SK-N-SH (cell line): ENCODE measurements around the gene UBAC2. TPM values are rescaled to one million over a fixed set of nuclear protein-coding genes. Genes with fewer than 3 reads are reported as not detected.

Experiments
- CTCF ChIA-PET: fragments of 300-600, 350-600 bp; formaldehyde crosslinking; extraction: SDS; loops from one replicate; lab custom pipeline; 2021; lab: Yijun Ruan, JAX
- POLR2A ChIA-PET: fragments of 350-600 bp; sonication (Branson Sonifier 250); formaldehyde crosslinking; extraction: SDS; loops from one replicate; lab custom pipeline; 2020; ENCODE audit warnings: antibody characterized with exemption, inconsistent platforms; lab: Yijun Ruan, JAX
- DNase-seq: peaks from one replicate; pipeline ENCODE4 v3.0.0; 2012
- H2AFZ ChIP-seq: fragments of 200-600 bp; sonication (generic); 2 replicates; pipeline ENCODE4 v1.8.1; 2016; ENCODE audit warnings: antibody characterized with exemption, mild to moderate bottlenecking, low read depth
- H3F3A ChIP-seq: fragments of 200-600 bp; sonication (generic); replicated peaks from 2 replicates; pipeline ENCODE3; 2016; ENCODE audit warnings: antibody characterized with exemption, mild to moderate bottlenecking; ENCODE audit not compliant: insufficient read depth
- H3K27ac ChIP-seq, 2 experiments: fragments of 200-500 bp in 1 of 2; fragments of 200-600 bp in 1 of 2; sonication (Bioruptor generic) in 1 of 2; sonication (generic), shearing (Covaris generic) in 1 of 2; 2 replicates each; pipeline versions ENCODE4 v1.5.1 to v1.6.1; 2014 to 2016; ENCODE audit warnings: low read depth in 2 of 2, inconsistent platforms in 1 of 2, low read length in 1 of 2, mild to moderate bottlenecking in 1 of 2, mixed read lengths in 1 of 2
- H3K27me3 ChIP-seq: fragments of 200-600 bp; sonication (generic), shearing (Covaris generic); 2 replicates; pipeline ENCODE4 v1.6.1; 2016; ENCODE audit warnings: mixed run types; ENCODE audit not compliant: insufficient read depth
- H3K36me3 ChIP-seq, 2 experiments: fragments of 200-500 bp in 1 of 2; fragments of 200-600 bp in 1 of 2; sonication (Bioruptor generic) in 1 of 2; sonication (generic) in 1 of 2; replicated peaks in 1 of 2; 2 replicates each; pipeline versions ENCODE3 to v1.5.1; 2014 to 2016; ENCODE audit warnings: low read length in 1 of 2, mild to moderate bottlenecking in 1 of 2; ENCODE audit not compliant: insufficient read depth in 2 of 2, control insufficient read depth in 1 of 2
- H3K4me1 ChIP-seq, 2 experiments: fragments of 200-500 bp in 1 of 2; fragments of 200-600 bp in 1 of 2; sonication (Bioruptor generic) in 1 of 2; sonication (generic), shearing (Covaris generic) in 1 of 2; 2 replicates each; pipeline versions ENCODE4 v1.5.1 to v1.6.1; 2014 to 2016; ENCODE audit warnings: low read depth in 1 of 2, low read length in 1 of 2, mixed run types in 1 of 2; ENCODE audit not compliant: insufficient read depth in 2 of 2, control insufficient read depth in 1 of 2
- H3K4me2 ChIP-seq: fragments of 200-600 bp; sonication (generic), shearing (Covaris generic); 2 replicates; pipeline ENCODE4 v1.6.1; 2017; ENCODE audit warnings: mixed run types
- H3K4me3 ChIP-seq, 2 experiments: fragments of 200-500 bp in 1 of 2; fragments of 200-600 bp in 1 of 2; sonication (Bioruptor generic) in 1 of 2; sonication (generic), shearing (Covaris generic) in 1 of 2; 2 replicates each; pipeline versions ENCODE4 v1.5.1 to v1.8.1; 2014 to 2016; ENCODE audit warnings: low read depth in 2 of 2, inconsistent platforms in 1 of 2, low read length in 1 of 2, mild to moderate bottlenecking in 1 of 2, mixed read lengths in 1 of 2, moderate library complexity in 1 of 2
- H3K79me2 ChIP-seq: fragments of 200-600 bp; sonication (generic); 2 replicates; pipeline ENCODE4 v1.8.1; 2017; ENCODE audit warnings: mild to moderate bottlenecking; ENCODE audit not compliant: insufficient read depth
- H3K9ac ChIP-seq: fragments of 200-600 bp; sonication (generic); 2 replicates; pipeline ENCODE4 v1.6.1; 2017; ENCODE audit warnings: mixed run types
- H3K9me2 ChIP-seq: fragments of 200-600 bp; sonication (generic); 2 replicates; pipeline ENCODE4 v1.6.1; 2017; ENCODE audit warnings: mixed run types
- H3K9me3 ChIP-seq: fragments of 200-600 bp; sonication (generic); 2 replicates; pipeline ENCODE4 v1.6.1; 2017; ENCODE audit warnings: mixed run types, mild to moderate bottlenecking, moderate library complexity
- H4K20me1 ChIP-seq: fragments of 200-600 bp; sonication (generic); 2 replicates; pipeline ENCODE4 v1.6.1; 2017; ENCODE audit warnings: mild to moderate bottlenecking, mixed run types; ENCODE audit not compliant: insufficient read depth
- ELF1 ChIP-seq: IDR thresholded peaks from 2 replicates; pipeline ENCODE4 v1.4.0; 2012
- FOSL2 ChIP-seq: IDR thresholded peaks from 2 replicates; pipeline ENCODE4 v1.4.0; 2012; ENCODE audit warnings: low read depth, mild to moderate bottlenecking, moderate library complexity, borderline replicate concordance
- GABPA ChIP-seq: IDR thresholded peaks from 2 replicates; pipeline ENCODE4 v1.4.0; 2012; ENCODE audit warnings: low read depth, mild to moderate bottlenecking
- GATA2 ChIP-seq: sonication (generic); formaldehyde crosslinking; IDR thresholded peaks from 2 replicates; pipeline ENCODE4 v1.5.0; 2020; ENCODE audit warnings: mild to moderate bottlenecking, missing genetic modification reagents
- IRF3 ChIP-seq: fragments of 150-350 bp; IDR thresholded peaks from 2 replicates; pipeline ENCODE4 v1.6.1; 2016; ENCODE audit warnings: mild to moderate bottlenecking, low read depth, low read length
- JUND ChIP-seq: IDR thresholded peaks from 2 replicates; pipeline ENCODE4 v1.4.0; 2012
- MAX ChIP-seq: IDR thresholded peaks from 2 replicates; pipeline ENCODE4 v1.4.0; 2012; ENCODE audit warnings: low read depth
- MEF2A ChIP-seq: IDR thresholded peaks from 2 replicates; pipeline ENCODE4 v1.4.0; 2012; ENCODE audit warnings: low read depth, borderline replicate concordance
- NRF1 ChIP-seq: IDR thresholded peaks from 2 replicates; pipeline ENCODE4 v1.6.1; 2012; ENCODE audit warnings: low read depth, mild to moderate bottlenecking, low read length
- POLR2AphosphoS5 ChIP-seq: IDR thresholded peaks from 2 replicates; pipeline ENCODE4 v1.6.1; 2012; ENCODE audit warnings: low read depth, low read length
- RAD21 ChIP-seq: IDR thresholded peaks from 2 replicates; pipeline ENCODE4 v1.6.1; 2012; ENCODE audit warnings: mild to moderate bottlenecking, low read length
- RXRA ChIP-seq: IDR thresholded peaks from 2 replicates; pipeline ENCODE4 v1.4.0; 2012; ENCODE audit warnings: low read depth, mild to moderate bottlenecking, borderline replicate concordance
- SMC3 ChIP-seq: IDR thresholded peaks from 2 replicates; pipeline ENCODE4 v1.6.1; 2012; ENCODE audit warnings: low read depth, low read length, improper control_type of control experiment
- TAF1 ChIP-seq: IDR thresholded peaks from 2 replicates; pipeline ENCODE4 v1.6.1; 2012; ENCODE audit warnings: low read depth, mild to moderate bottlenecking, low read length, moderate library complexity, borderline replicate concordance
- TCF12 ChIP-seq: IDR thresholded peaks from 2 replicates; pipeline ENCODE4 v1.4.0; 2012
- USF2 ChIP-seq: fragments of 150-350 bp; IDR thresholded peaks from 2 replicates; pipeline ENCODE4 v1.6.1; 2017; ENCODE audit warnings: antibody characterized with exemption, low read length, low read depth, borderline replicate concordance
- YY1 ChIP-seq: IDR thresholded peaks from 2 replicates; pipeline ENCODE4 v1.4.0; 2012; ENCODE audit warnings: low read depth, mild to moderate bottlenecking
- ZBTB33 ChIP-seq: IDR thresholded peaks from 2 replicates; pipeline ENCODE4 v1.4.0; 2012; ENCODE audit warnings: low read depth, borderline replicate concordance
- WGBS: methylation state at CpG from one replicate; pipeline ENCODE4 v1.1.6; 2017; ENCODE audit warnings: low lambda C conversion rate; 5-methylcytosine and 5-hydroxymethylcytosine counted together
- polyA plus RNA-seq, 3 experiments: library from polyadenylated mRNA; depleted of rRNA; stranded (reverse); fragments of >200 nt; gene quantifications; 2 replicates each; pipeline ENCODE4 v1.2.3, GENCODE V29; 2012

Gene UBAC2
- polyA plus RNA-seq, 1 of the 3 experiments (the other 2 are of a cell fraction) = 79.0 TPM

GRCh38 chr13:99179460-99179859 lies 21.2 kb upstream of the UBAC2 start:
- Histone ChIP-seq H3K4me1 (peaks cover 0 to 6% of the 10 kb centered on the region in 2 experiments; a peak in 1 of 4 replicates), H3K27ac (no peak overlapping the region), H3K9me2 (no peaks in the 10 kb centered on the region), H4K20me1 (no peaks in the 10 kb centered on the region), H3K9ac (no peak overlapping the region), H3K4me3 (no peak overlapping the region), H3K27me3 (no peaks in the 10 kb centered on the region), H3K4me2 (no peak overlapping the region), H3F3A (no peaks in the 10 kb centered on the region), H3K9me3 (peaks cover 7% of the 10 kb centered on the region; the same call in 1 of the 2 replicates), H3K36me3 (no peaks in the 10 kb centered on the region), H3K79me2 (no peaks in the 10 kb centered on the region), H2AFZ (no peak overlapping the region)
- CTCF ChIA-PET = interaction anchor here (0.7 to 4.7 kb wide), 4 partner anchors 85 to 257 kb away, joined by 3 to 184 read pairs (median 6); no protein-coding TSS in a partner anchor
- 47% methylated on average over 3 of the region's 3 CpGs for WGBS
- TF ChIP-seq USF2 (no peak), TCF12 (no peak), ELF1 (no peak), SMC3 (no peak), POLR2AphosphoS5 (no peak), GATA2 (CRISPR knock-in tag) (no peak), IRF3 (no peak), YY1 (no peak), GABPA (no peak), RXRA (no peak), JUND (no peak), MAX (no peak), RAD21 (no peak), MEF2A (no peak), ZBTB33 (no peak), NRF1 (no peak), FOSL2 (no peak), TAF1 (no peak)
- DNase-seq = no peak
- POLR2A ChIA-PET = interaction anchor here (0.6 kb wide), 1 partner anchor 25 kb away, joined by 4 read pairs; no protein-coding TSS in a partner anchor
